H9 (cell line): ENCODE results near the gene MIGA1. TPM values are rescaled to one million over a fixed set of nuclear protein-coding genes. Genes with fewer than 3 reads are reported as not detected.

ENCODE experiments used
- DNase-seq: peaks from one replicate; pipeline ENCODE4 v3.0.0-alpha.2; 2017
- H2AFZ ChIP-seq: one replicate; pipeline ENCODE4 v1.6.1; 2013; ENCODE audit warnings: mild to moderate bottlenecking, low read length, control low read depth, moderate library complexity
- H2AK5ac ChIP-seq: 2 replicates; pipeline ENCODE4 v1.6.1; 2013; ENCODE audit warnings: low read length, control low read depth, mixed read lengths; ENCODE audit not compliant: insufficient read length
- H2BK120ac ChIP-seq: one replicate; pipeline ENCODE4 v1.6.1; 2013; ENCODE audit warnings: low read depth, mild to moderate bottlenecking, low read length, control low read depth, inconsistent platforms; ENCODE audit not compliant: poor library complexity, severe bottlenecking
- H2BK12ac ChIP-seq: 2 replicates; pipeline ENCODE4 v1.6.1; 2013; ENCODE audit warnings: low read length, control low read depth, mixed read lengths, low read depth; ENCODE audit not compliant: insufficient read length
- H2BK15ac ChIP-seq: 2 replicates; pipeline ENCODE4 v1.6.1; 2013; ENCODE audit warnings: low read depth, low read length, control low read depth
- H2BK20ac ChIP-seq: one replicate; pipeline ENCODE4 v1.6.1; 2013; ENCODE audit warnings: low read depth, mild to moderate bottlenecking, low read length, control low read depth, inconsistent platforms; ENCODE audit not compliant: poor library complexity, severe bottlenecking
- H2BK5ac ChIP-seq: 2 replicates; pipeline ENCODE4 v1.6.1; 2013; ENCODE audit warnings: low read length, control low read depth, mixed read lengths; ENCODE audit not compliant: insufficient read length
- H3K14ac ChIP-seq: 2 replicates; pipeline ENCODE4 v1.6.1; 2013; ENCODE audit warnings: low read length, control low read depth; ENCODE audit not compliant: insufficient read depth
- H3K18ac ChIP-seq: 2 replicates; pipeline ENCODE4 v1.6.1; 2013; ENCODE audit warnings: low read depth, mild to moderate bottlenecking, mixed read lengths, low read length, control low read depth; ENCODE audit not compliant: insufficient read length
- H3K23ac ChIP-seq: 2 replicates; pipeline ENCODE4 v1.6.1; 2013; ENCODE audit warnings: low read length, control low read depth, mixed read lengths, low read depth; ENCODE audit not compliant: insufficient read length
- H3K23me2 ChIP-seq: 2 replicates; pipeline ENCODE4 v1.6.1; 2013; ENCODE audit warnings: low read depth, mild to moderate bottlenecking, mixed read lengths, low read length, control low read depth; ENCODE audit not compliant: insufficient read length, poor library complexity, severe bottlenecking
- H3K27ac ChIP-seq: 2 replicates; pipeline ENCODE4 v1.5.1; 2013; ENCODE audit warnings: low read length, control low read depth, mixed read lengths, low read depth; ENCODE audit not compliant: insufficient read length
- H3K27me3 ChIP-seq: 2 replicates; pipeline ENCODE4 v1.6.1; 2013; ENCODE audit warnings: low read length, control low read depth, inconsistent platforms; ENCODE audit not compliant: insufficient read depth
- H3K4ac ChIP-seq: 2 replicates; pipeline ENCODE4 v1.6.1; 2013; ENCODE audit warnings: low read depth, mild to moderate bottlenecking, control low read depth, inconsistent platforms, low read length, moderate library complexity
- H3K4me1 ChIP-seq: 2 replicates; pipeline ENCODE4 v1.6.1; 2013; ENCODE audit warnings: low read length, control low read depth, inconsistent platforms; ENCODE audit not compliant: insufficient read depth
- H3K4me2 ChIP-seq: 2 replicates; pipeline ENCODE4 v1.6.1; 2013; ENCODE audit warnings: low read length, control low read depth, mixed read lengths; ENCODE audit not compliant: insufficient read length, insufficient read depth
- H3K56ac ChIP-seq: 2 replicates; pipeline ENCODE4 v1.6.1; 2013; ENCODE audit warnings: low read depth, mild to moderate bottlenecking, mixed read lengths, low read length, control low read depth; ENCODE audit not compliant: insufficient read length
- H3K79me1 ChIP-seq: 2 replicates; pipeline ENCODE4 v1.6.1; 2013; ENCODE audit warnings: low read depth, mild to moderate bottlenecking, moderate library complexity, low read length, control low read depth, inconsistent platforms; ENCODE audit not compliant: insufficient read depth, poor library complexity, severe bottlenecking
- H3K79me2 ChIP-seq: 2 replicates; pipeline ENCODE4 v1.6.1; 2013; ENCODE audit warnings: low read length, control low read depth, inconsistent platforms; ENCODE audit not compliant: insufficient read depth
- H3K9ac ChIP-seq: 2 replicates; pipeline ENCODE4 v1.6.1; 2013; ENCODE audit warnings: low read length, control low read depth, mixed read lengths; ENCODE audit not compliant: insufficient read length; ENCODE audit errors: extremely low read depth
- H3K9me3 ChIP-seq: one replicate; pipeline ENCODE4 v1.6.1; 2013; ENCODE audit warnings: low read depth, low read length, inconsistent platforms; ENCODE audit not compliant: control insufficient read depth
- H3T11ph ChIP-seq: one replicate; pipeline ENCODE4 v1.6.1; 2013; ENCODE audit warnings: mild to moderate bottlenecking, low read length, control low read depth, inconsistent platforms
- H4K20me1 ChIP-seq: one replicate; pipeline ENCODE4 v1.6.1; 2013; ENCODE audit not compliant: control insufficient read depth, insufficient read length, insufficient read depth
- H4K5ac ChIP-seq: 2 replicates; pipeline ENCODE4 v1.6.1; 2013; ENCODE audit warnings: low read depth, mild to moderate bottlenecking, mixed read lengths, low read length, control low read depth; ENCODE audit not compliant: insufficient read length
- H4K8ac ChIP-seq: replicated peaks from 2 replicates; pipeline ENCODE4 v1.6.1; 2013; ENCODE audit warnings: low read length, control low read depth, mixed read lengths, low read depth; ENCODE audit not compliant: insufficient read length
- H4K91ac ChIP-seq: 2 replicates; pipeline ENCODE4 v1.6.1; 2013; ENCODE audit warnings: low read depth, mild to moderate bottlenecking, moderate library complexity, mixed read lengths, low read length, control low read depth; ENCODE audit not compliant: insufficient read length
- H3K27ac Mint-ChIP-seq, 3 experiments: 2 replicates in 2 of 3; 3 replicates in 1 of 3; pipeline ENCODE4 v1.8.0; 2020 to 2021; ENCODE audit warnings: mixed read lengths in 3 of 3, mild to moderate bottlenecking in 1 of 3, moderate library complexity in 1 of 3
- H3K27me3 Mint-ChIP-seq: 2 replicates; pipeline ENCODE4 v1.8.0; 2021; ENCODE audit warnings: low read depth, mild to moderate bottlenecking, moderate library complexity, mixed read lengths
- H3K36me3 Mint-ChIP-seq, 3 experiments: 2 replicates in 2 of 3; 3 replicates in 1 of 3; pipeline ENCODE4 v1.8.0; 2020 to 2021; ENCODE audit warnings: low read depth in 3 of 3, mixed read lengths in 3 of 3; ENCODE audit not compliant: insufficient read depth in 1 of 3
- H3K4me1 Mint-ChIP-seq, 2 experiments: 2 replicates each; pipeline ENCODE4 v1.8.0; 2020; ENCODE audit warnings: mixed read lengths in 2 of 2
- H3K4me3 Mint-ChIP-seq, 2 experiments: 2 replicates in 1 of 2; 3 replicates in 1 of 2; pipeline ENCODE4 v1.8.0; 2020 to 2021; ENCODE audit warnings: mild to moderate bottlenecking in 2 of 2, mixed read lengths in 2 of 2, moderate library complexity in 1 of 2
- H3K9me3 Mint-ChIP-seq, 2 experiments: 2 replicates in 1 of 2; 3 replicates in 1 of 2; pipeline ENCODE4 v1.8.0; 2020; ENCODE audit warnings: mild to moderate bottlenecking in 2 of 2, mixed read lengths in 2 of 2, moderate library complexity in 1 of 2
- CTCF ChIP-seq: fragments of 200-600 bp; sonication (generic); conservative IDR thresholded peaks from 3 replicates; pipeline ENCODE4 v1.8.0; 2021; ENCODE audit warnings: antibody characterized with exemption, mild to moderate bottlenecking
- WGBS: extraction: QIAGEN DNeasy Blood & Tissue Kit; methylation state at CpG from one replicate; pipeline ENCODE4 v1.1.7; 2013; ENCODE audit warnings: missing lambda C conversion rate, low lambda C conversion rate, mixed read lengths; ENCODE audit not compliant: insufficient read length; ENCODE audit errors: extremely low coverage; 5-methylcytosine and 5-hydroxymethylcytosine counted together
- total RNA-seq: library from RNA; stranded (reverse); gene quantifications from 2 replicates; pipeline ENCODE4 v1.2.1, GENCODE V29; 2021

Gene MIGA1
- total RNA-seq, 1 experiment from 2014 or later = 6.3 TPM

- Histone ChIP-seq H3K9me3 (no peaks in the 10 kb centered on the region), H3K4me2 (no peak overlapping the region)
Observed at GRCh38 chr1:77820121-77820520, 40.7 kb downstream of the MIGA1 start.

More at GRCh38 chr1:77820121-77820520, 40.7 kb downstream of the MIGA1 start:
- no peak for TF ChIP-seq CTCF
- Histone ChIP-seq H3K56ac (no peak overlapping the region), H4K5ac (no peak overlapping the region), H3K23ac (no peak overlapping the region), H3K14ac (no peak overlapping the region), H3K4me1 (no peaks in the 10 kb centered on the region), H4K91ac (no peak overlapping the region), H2BK20ac (no peak overlapping the region), H3K18ac (no peak overlapping the region), H2BK5ac (no peak overlapping the region), H2BK120ac (no peak overlapping the region), H3K23me2 (no peaks in the 10 kb centered on the region), H2BK12ac (no peak overlapping the region), H3K27ac (no peak overlapping the region), H4K8ac (no peak overlapping the region), H3K79me2 (no peaks in the 10 kb centered on the region), H4K20me1 (no peaks in the 10 kb centered on the region), H3K9ac (no peak overlapping the region), H2BK15ac (no peak overlapping the region), H3T11ph (no peak overlapping the region), H3K4ac (no peak overlapping the region), H2AFZ (no peak overlapping the region), H3K79me1 (no peaks in the 10 kb centered on the region), H3K27me3 (no peaks in the 10 kb centered on the region), H2AK5ac (no peak overlapping the region)
- Mint-ChIP-seq H3K9me3 (no peaks in the 10 kb centered on the region), H3K36me3 (peaks cover 4 to 27% (median 24%) of the 10 kb centered on the region in 3 experiments), H3K4me3 (no peak overlapping the region), H3K27ac (peak overlapping the region in 1 of 3 experiments; percentile 44; a peak in 1 of 7 replicates), H3K27me3 (no peaks in the 10 kb centered on the region), H3K4me1 (no peaks in the 10 kb centered on the region)
- no CpG with 5 or more reads among the region's 1 CpG for WGBS
- DNase-seq = no peak
